Hepatocyte (in vitro differentiated cells): ENCODE data around the gene TUBA3E.
"Not testable (repeated sequence)": the region's sequence is repeated elsewhere in the genome, so short reads cannot be mapped to it uniquely, and the experiment has no call there.

Source experiments
- EZH2phosphoT487 ChIP-seq: fragments of 200-600 bp; sonication (generic); IDR thresholded peaks from one replicate; pipeline ENCODE4 v1.6.1; 2018; ENCODE audit warnings: antibody characterized with exemption, mild to moderate bottlenecking, low read depth, moderate library complexity; ENCODE audit not compliant: unreplicated experiment, severe bottlenecking
- TF ChIP-seq, protein P1 (sequence below): fragments of 200-600 bp; sonication (generic); IDR thresholded peaks from 2 replicates; pipeline ENCODE4 v1.5.1; 2016; ENCODE audit warnings: antibody characterized with exemption, mild to moderate bottlenecking; ENCODE audit not compliant: poor library complexity

DNA sequence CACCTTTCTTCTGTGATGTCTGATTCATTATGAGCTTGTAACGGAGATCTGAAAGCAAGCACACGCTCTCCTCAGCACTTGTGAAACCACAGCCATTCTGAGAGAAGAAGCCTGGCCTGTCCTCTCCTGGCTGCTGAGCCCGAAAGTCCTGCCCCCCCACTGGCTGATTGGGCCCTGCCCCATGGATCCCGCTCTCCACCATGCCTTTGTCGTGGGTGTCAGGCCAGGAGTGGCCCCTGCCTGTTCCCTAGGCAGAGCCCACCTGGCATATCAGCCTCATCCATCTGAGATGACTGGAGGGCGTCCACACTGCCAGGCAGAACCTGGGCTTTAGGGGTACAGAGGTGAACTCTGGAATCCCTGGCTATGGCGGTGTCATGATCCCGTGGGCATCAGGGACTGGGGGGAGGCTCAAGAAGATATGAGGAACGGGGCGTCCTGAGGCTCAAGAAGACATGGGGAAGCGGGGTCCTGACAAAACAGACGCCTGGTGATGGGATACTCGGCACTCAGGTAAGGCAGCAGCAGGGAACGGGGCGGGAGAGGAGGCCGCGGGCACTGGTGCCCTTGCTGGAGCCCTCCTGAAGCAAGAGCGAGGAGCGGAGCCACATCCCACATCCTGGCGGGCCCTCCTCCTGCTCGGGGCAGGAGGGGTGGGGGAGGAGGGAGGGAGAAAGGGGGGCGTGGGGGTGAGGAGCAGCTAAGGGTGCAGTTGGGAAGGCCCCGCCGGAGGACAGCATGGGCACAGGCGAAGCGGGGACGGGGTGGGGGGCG lies 54.8 kb downstream of the TUBA3E start:
- TF ChIP-seq EZH2phosphoT487, result not testable (repeated sequence)
- TF ChIP-seq, protein P1, sequence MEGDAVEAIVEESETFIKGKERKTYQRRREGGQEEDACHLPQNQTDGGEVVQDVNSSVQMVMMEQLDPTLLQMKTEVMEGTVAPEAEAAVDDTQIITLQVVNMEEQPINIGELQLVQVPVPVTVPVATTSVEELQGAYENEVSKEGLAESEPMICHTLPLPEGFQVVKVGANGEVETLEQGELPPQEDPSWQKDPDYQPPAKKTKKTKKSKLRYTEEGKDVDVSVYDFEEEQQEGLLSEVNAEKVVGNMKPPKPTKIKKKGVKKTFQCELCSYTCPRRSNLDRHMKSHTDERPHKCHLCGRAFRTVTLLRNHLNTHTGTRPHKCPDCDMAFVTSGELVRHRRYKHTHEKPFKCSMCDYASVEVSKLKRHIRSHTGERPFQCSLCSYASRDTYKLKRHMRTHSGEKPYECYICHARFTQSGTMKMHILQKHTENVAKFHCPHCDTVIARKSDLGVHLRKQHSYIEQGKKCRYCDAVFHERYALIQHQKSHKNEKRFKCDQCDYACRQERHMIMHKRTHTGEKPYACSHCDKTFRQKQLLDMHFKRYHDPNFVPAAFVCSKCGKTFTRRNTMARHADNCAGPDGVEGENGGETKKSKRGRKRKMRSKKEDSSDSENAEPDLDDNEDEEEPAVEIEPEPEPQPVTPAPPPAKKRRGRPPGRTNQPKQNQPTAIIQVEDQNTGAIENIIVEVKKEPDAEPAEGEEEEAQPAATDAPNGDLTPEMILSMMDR, result not testable (repeated sequence)
